Endothelial cell (in vitro differentiated cells): Measurements from ENCODE around the gene MYMK. TPM values are rescaled to one million over a fixed set of nuclear protein-coding genes. Genes with fewer than 3 reads are reported as not detected.
A peak's percentile ranks its signal among the peaks of the same experiment; 100 is the strongest.

Source experiments
- DNase-seq: peaks from one replicate; pipeline ENCODE4 v3.0.0; 2021; ENCODE audit warnings: low spot score
- H3K27ac Mint-ChIP-seq: one replicate; pipeline ENCODE4 v1.8.0; 2021; ENCODE audit warnings: mixed read lengths, inconsistent platforms; ENCODE audit not compliant: unreplicated experiment
- H3K27me3 Mint-ChIP-seq: one replicate; pipeline ENCODE4 v1.8.0; 2021; ENCODE audit warnings: mild to moderate bottlenecking, moderate library complexity, mixed read lengths, inconsistent platforms; ENCODE audit not compliant: unreplicated experiment
- H3K36me3 Mint-ChIP-seq: one replicate; pipeline ENCODE4 v1.8.0; 2021; ENCODE audit warnings: mild to moderate bottlenecking, low read depth, mixed read lengths, inconsistent platforms; ENCODE audit not compliant: unreplicated experiment
- H3K4me1 Mint-ChIP-seq: one replicate; pipeline ENCODE4 v1.8.0; 2021; ENCODE audit warnings: mild to moderate bottlenecking, mixed read lengths, inconsistent platforms; ENCODE audit not compliant: unreplicated experiment
- H3K4me3 Mint-ChIP-seq: one replicate; pipeline ENCODE4 v1.8.0; 2021; ENCODE audit warnings: mild to moderate bottlenecking, mixed read lengths, inconsistent platforms; ENCODE audit not compliant: unreplicated experiment
- H3K9me3 Mint-ChIP-seq: one replicate; pipeline ENCODE4 v1.8.0; 2021; ENCODE audit warnings: mixed read lengths, inconsistent platforms; ENCODE audit not compliant: unreplicated experiment
- total RNA-seq: library from RNA; stranded (reverse); fragmentation: NEBNext Ultra II Directional; extraction: Animal tissue kit (Norgen Biotek cat#: 25700); gene quantifications from one replicate; pipeline ENCODE4 v1.2.1, GENCODE V29; 2021; ENCODE audit not compliant: unreplicated experiment
- TF ChIP-seq, protein P1 (sequence below): fragments of 200-600 bp; sonication (generic); IDR thresholded peaks from one replicate; pipeline ENCODE4 v1.5.0; 2021; ENCODE audit warnings: antibody characterized with exemption; ENCODE audit not compliant: unreplicated experiment

Gene MYMK
- total RNA-seq, 1 donor from 2014 or later = not detected

DNA sequence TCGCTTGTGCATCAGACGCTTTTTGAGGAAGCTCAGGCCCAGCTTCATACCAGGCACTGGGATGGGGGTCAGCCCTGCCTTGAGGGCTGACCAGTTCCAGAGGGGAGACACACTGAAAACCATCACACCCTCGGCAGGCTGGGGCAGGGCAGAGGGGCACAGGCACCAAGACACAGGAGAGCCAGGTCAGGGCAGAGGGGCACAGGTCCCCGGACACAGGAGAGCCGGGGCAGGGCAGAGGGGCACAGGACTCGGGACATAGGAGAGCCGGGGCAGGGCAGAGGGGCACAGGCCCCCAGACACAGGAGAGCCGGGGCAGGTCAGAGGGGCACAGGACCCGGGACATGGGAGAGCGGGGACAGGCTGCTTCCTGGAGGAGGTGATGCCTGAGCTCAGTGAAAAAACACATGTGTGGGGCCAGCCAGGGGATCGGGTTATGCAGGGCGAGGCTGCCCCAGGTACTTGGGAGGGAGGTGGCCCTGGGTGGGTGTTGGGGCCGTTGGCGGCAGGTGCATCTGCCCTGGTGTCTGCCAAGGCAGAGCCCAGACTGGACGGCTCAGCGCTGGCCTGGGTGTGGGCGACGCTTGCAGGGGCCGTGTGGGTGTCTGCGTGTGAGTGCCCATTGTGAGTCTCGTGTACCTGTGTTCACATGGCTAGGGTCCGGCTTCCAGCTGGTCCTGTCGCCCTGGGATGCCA, 30.8 kb downstream of the MYMK start:
- Mint-ChIP-seq H3K4me1 (peaks cover 7% of the 10 kb centered on the region), H3K36me3 (peaks cover 4% of the 10 kb centered on the region), H3K9me3 (no peaks in the 10 kb centered on the region), H3K4me3 (no peak overlapping the region), H3K27ac (no peak overlapping the region), H3K27me3 (peaks cover 8% of the 10 kb centered on the region)
- no peak for DNase-seq
- TF ChIP-seq, protein P1, sequence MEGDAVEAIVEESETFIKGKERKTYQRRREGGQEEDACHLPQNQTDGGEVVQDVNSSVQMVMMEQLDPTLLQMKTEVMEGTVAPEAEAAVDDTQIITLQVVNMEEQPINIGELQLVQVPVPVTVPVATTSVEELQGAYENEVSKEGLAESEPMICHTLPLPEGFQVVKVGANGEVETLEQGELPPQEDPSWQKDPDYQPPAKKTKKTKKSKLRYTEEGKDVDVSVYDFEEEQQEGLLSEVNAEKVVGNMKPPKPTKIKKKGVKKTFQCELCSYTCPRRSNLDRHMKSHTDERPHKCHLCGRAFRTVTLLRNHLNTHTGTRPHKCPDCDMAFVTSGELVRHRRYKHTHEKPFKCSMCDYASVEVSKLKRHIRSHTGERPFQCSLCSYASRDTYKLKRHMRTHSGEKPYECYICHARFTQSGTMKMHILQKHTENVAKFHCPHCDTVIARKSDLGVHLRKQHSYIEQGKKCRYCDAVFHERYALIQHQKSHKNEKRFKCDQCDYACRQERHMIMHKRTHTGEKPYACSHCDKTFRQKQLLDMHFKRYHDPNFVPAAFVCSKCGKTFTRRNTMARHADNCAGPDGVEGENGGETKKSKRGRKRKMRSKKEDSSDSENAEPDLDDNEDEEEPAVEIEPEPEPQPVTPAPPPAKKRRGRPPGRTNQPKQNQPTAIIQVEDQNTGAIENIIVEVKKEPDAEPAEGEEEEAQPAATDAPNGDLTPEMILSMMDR = no peak

- TF ChIP-seq, protein P1 = no peak
- Mint-ChIP-seq H3K27me3 (peaks cover 8% of the 10 kb centered on the region), H3K4me3 (no peak overlapping the region), H3K4me1 (peaks cover 7% of the 10 kb centered on the region), H3K9me3 (no peaks in the 10 kb centered on the region), H3K36me3 (peaks cover 4% of the 10 kb centered on the region), H3K27ac (no peak overlapping the region)
- DNase-seq = no peak
Observed at GRCh38 chr9:133493428-133493827, 31.3 kb downstream of the MYMK start.

DNA sequence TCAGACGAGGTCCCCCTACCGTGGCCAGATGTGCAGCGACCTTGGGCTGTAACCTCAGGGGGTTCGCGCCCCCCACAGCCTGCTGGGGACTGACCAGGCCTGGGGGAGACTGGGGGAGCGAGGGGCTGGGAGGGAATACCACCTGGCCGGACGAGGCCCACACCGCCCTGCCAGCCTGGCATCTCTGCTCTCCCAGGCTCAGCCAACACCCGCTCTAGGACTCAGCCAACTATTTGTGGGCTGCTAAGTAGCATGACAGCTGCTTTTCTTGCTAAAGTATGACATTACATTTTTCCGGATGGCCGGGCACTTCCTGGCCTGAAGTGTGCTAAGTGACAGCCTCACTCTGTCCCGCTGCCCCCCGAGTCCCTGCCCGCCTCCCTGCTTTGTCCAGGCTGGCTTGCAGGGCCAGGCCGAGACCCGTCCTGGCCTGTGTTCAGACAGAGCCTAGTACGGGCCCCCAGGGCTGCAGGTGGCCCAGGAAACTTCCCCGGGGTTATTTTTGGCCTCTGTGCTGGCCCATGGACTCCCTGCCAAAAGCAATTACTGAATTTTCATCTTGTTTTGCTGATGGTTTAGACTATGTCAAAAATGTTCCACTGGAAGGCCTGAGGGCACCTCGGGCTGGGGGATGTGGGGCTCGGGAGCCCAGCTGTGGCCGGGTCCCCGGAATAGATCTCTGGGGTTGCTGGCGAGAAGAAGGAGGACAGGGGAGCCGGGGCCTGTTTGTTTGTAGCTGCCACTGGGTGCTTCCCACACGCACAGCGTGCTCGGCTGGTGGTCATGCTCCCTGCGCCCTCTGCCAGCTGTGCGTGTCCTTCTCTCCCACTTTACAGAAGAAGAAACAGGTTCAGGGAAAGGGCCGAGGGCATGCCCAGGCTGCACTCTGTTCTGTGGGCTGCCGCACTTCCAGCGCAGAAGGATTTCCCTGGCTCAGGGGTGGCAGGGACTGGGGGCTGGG, 32.4 kb downstream of the MYMK start:
- peaks cover 7% of the 10 kb centered on the region for H3K4me1 Mint-ChIP-seq
- TF ChIP-seq, protein P1 = no peak
- H3K4me3 Mint-ChIP-seq = no peak overlapping the region
- peaks cover 3% of the 10 kb centered on the region for H3K27me3 Mint-ChIP-seq
- H3K27ac Mint-ChIP-seq = peak overlapping the region; percentile 52
- no peak for DNase-seq
- peaks cover 4% of the 10 kb centered on the region for H3K36me3 Mint-ChIP-seq
- H3K9me3 Mint-ChIP-seq = no peaks in the 10 kb centered on the region

DNA sequence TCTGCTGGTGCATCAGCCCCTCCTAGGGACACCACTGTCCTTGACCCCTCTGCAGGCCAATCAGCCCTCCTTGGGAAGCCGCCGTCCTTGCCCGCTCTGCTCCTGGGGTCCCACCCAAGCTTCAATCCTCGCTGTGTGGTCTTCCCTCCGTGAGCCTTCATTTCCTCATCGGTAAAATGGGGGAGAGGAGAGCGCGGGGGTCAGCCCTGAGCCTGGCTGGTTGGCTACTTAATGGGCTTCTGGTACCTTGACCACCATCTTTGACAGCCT, 33.2 kb downstream of the MYMK start:
- peaks cover 4% of the 10 kb centered on the region for H3K36me3 Mint-ChIP-seq
- no peak overlapping the region for H3K27ac Mint-ChIP-seq
- TF ChIP-seq, protein P1 = no peak
- no peaks in the 10 kb centered on the region for H3K9me3 Mint-ChIP-seq
- H3K4me1 Mint-ChIP-seq = peaks cover 6% of the 10 kb centered on the region
- H3K4me3 Mint-ChIP-seq = no peak overlapping the region
- peaks cover 3% of the 10 kb centered on the region for H3K27me3 Mint-ChIP-seq
- DNase-seq = no peak
